Measurements from ENCODE around the gene BMP15.

BMP15 gene

GRCh38 chrX:50910685-50911176 is at the start of gene BMP15:
BMP15 (plus strand) TSS chrX:50910735; CDS start chrX:50910784, 49 bp downstream.
- DNase-seq (ENCODE audit: low spot score) = no peak

- peak; percentile 8 for DNase-seq (ENCODE audit: low spot score)
These were observed 47.1 kb upstream of the BMP15 start for GRCh38 chrX:50863471-50863870.

- no peak for DNase-seq (ENCODE audit: low spot score)
These were observed 45.2 kb upstream of the BMP15 start for GRCh38 chrX:50865311-50865710.

- no peak for DNase-seq (ENCODE audit: low spot score)
These were observed 38.5 kb upstream of the BMP15 start for GRCh38 chrX:50871922-50872453.

GRCh38 chrX:50874876-50875275 is 35.7 kb upstream of the BMP15 start:
- no peak for DNase-seq (ENCODE audit: low spot score)

- DNase-seq (ENCODE audit: low spot score) = no peak
These were observed 34.0 kb upstream of the BMP15 start for GRCh38 chrX:50876551-50876950.

GRCh38 chrX:50877310-50877709 is 33.2 kb upstream of the BMP15 start:
- no peak for DNase-seq (ENCODE audit: low spot score)

- DNase-seq (ENCODE audit: low spot score) = peak; percentile 80
These were observed 29.5 kb upstream of the BMP15 start for GRCh38 chrX:50881028-50881427.

- no peak for DNase-seq (ENCODE audit: low spot score)
These were observed 21.7 kb upstream of the BMP15 start for GRCh38 chrX:50888884-50889283.

- no peak for DNase-seq (ENCODE audit: low spot score)
These were observed 21.0 kb upstream of the BMP15 start for GRCh38 chrX:50889582-50889981.

- no peak for DNase-seq (ENCODE audit: low spot score)
These were observed 17.5 kb upstream of the BMP15 start for GRCh38 chrX:50893047-50893446.

- no peak for DNase-seq (ENCODE audit: low spot score)
These were observed 17.1 kb upstream of the BMP15 start for GRCh38 chrX:50893466-50893865.

GRCh38 chrX:50905334-50905733 is 5.2 kb upstream of the BMP15 start:
- DNase-seq (ENCODE audit: low spot score) = peak; percentile 30

GRCh38 chrX:50913520-50913919 is 3.0 kb downstream of the BMP15 start:
- peak; percentile 46 for DNase-seq (ENCODE audit: low spot score)

GRCh38 chrX:50920132-50920531 is 9.6 kb downstream of the BMP15 start:
- peak; percentile 39 for DNase-seq (ENCODE audit: low spot score)

- DNase-seq (ENCODE audit: low spot score) = no peak
These were observed 16.6 kb downstream of the BMP15 start for GRCh38 chrX:50927127-50927526.

- DNase-seq (ENCODE audit: low spot score) = no peak
These were observed 31.1 kb downstream of the BMP15 start for GRCh38 chrX:50941638-50942037.

GRCh38 chrX:50942471-50942870 is 31.9 kb downstream of the BMP15 start:
- peak; percentile 1 for DNase-seq (ENCODE audit: low spot score)

- no peak for DNase-seq (ENCODE audit: low spot score)
These were observed 41.9 kb downstream of the BMP15 start for GRCh38 chrX:50952406-50952805.

- no peak for DNase-seq (ENCODE audit: low spot score)
These were observed 43.3 kb downstream of the BMP15 start for GRCh38 chrX:50953832-50954231.

GRCh38 chrX:50962156-50962555 is 51.6 kb downstream of the BMP15 start:
- no peak for DNase-seq (ENCODE audit: low spot score)

GRCh38 chrX:50963842-50964241 is 53.3 kb downstream of the BMP15 start:
- DNase-seq (ENCODE audit: low spot score) = no peak

Measured in kidney tubule cell (primary cell).